Heart left ventricle (tissue), 13 donors: Measurements from ENCODE around the gene KRTAP4-7.

ENCODE experiments used
- CTCF ChIP-seq, 12 donors: fragments of 200-600 bp; sonication (generic) in 4 of 12; IDR thresholded peaks; one replicate each; pipeline versions ENCODE4 v1.5.0 to v1.8.0; 2018 to 2022; ENCODE audit warnings: antibody characterized with exemption in 12 of 12, mild to moderate bottlenecking in 5 of 12
- POLR2A ChIP-seq, 2 donors: fragments of 450-650 bp; IDR thresholded peaks; one replicate each; pipeline ENCODE4 v1.6.1; 2017; ENCODE audit warnings: antibody characterized with exemption in 2 of 2, mild to moderate bottlenecking in 2 of 2, moderate library complexity in 2 of 2
- donor health status: ischemic (EF 13 %, LVEDD 7.1; RV severe dilation, severe dysfunction).
- donor health status: DM: no; HTN: yes; CAD: no.
- donor health status: DM: no; HTN: no; CAD: no.
- donor health status: ischemic (EF 25% LVEDD 6.9; RV normal size, moderate dysfunction).
- donor health status: ischemic (EF 25% LVEDD 5.7; RV mildly dilated, moderate dysfunction).
- donor health status: ischemic (EF 35%, LVEDD 5.7; RV mildly dilated, moderate dysfunction).
- donor health status: nonischemic (EF 11% LVEDD 7.7; RV severe dilation, severe dysfunction).
- donor health status: DM: yes; HTN: yes; CAD: no.
- donor health status: PGD.
- donor health status: ischemic (EF 29% LVEDD 5.4; RV normal size, mild dysfunction).
- donor health status: nonischemic (EF 23%, LVEDD 6.1; RV moderate dilation, normal function).

DNA sequence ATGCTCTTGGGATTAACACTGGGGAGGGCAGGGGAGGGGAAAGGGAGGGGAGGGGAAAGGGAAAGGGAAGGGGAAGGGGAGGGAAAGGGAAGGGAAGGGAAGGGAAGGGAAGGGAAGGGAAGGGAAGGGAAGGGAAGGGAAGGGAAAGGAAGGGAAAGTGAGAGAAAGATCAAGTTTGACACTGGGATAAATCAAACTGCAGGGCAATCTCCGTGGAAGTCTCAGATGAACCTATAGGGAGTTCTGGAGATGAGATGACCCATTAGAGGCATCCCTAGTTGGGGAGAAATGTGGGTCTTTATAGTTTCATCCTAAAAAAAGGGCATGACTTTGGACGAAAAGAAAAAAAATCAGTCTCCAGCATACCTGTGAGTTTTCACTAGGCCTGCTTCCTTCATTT, 37.8 kb downstream of the KRTAP4-7 start:
- TF ChIP-seq CTCF (IDR thresholded peaks at IDR 0.05) (no peak), POLR2A (IDR thresholded peaks at IDR 0.05) (no peak)
